ENCODE data around the gene CLCNKA. TPM values are rescaled to one million over a fixed set of nuclear protein-coding genes. Genes with fewer than 3 reads are reported as not detected.
"Not testable (repeated sequence)": the region's sequence is repeated elsewhere in the genome, so short reads cannot be mapped to it uniquely, and the experiment has no call there.

Gene CLCNKA
- total and polyA plus RNA-seq, 2 donors: 0.09 TPM; not detected in 1

DNA sequence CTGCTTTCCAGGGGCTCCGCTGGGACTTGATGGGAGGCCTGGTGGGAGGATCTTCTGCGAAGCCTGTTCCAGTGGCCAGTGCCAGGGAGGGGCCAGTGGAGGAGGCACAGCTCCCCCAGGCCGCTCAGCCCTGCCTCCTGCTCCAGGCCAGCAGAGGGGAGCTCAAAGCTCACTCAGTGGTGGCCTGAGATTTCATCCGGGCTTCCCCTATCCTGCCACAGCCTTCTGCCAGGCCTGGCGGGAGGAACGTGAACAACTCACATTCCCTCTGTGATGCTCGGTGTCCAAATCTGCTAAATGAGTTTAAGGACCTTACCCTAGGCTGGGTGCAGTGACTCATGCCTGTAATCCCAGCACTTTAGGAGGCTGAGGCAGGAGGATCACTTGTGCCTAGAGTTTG, 25.0 kb downstream of the CLCNKA start:
- Histone ChIP-seq H3K36me3 (ENCODE audit: insufficient read depth) (no peaks in the 10 kb centered on the region), H3K27ac (ENCODE audit: low read depth) (no peak overlapping the region), H3K4me3 (ENCODE audit: low read depth, low read length) (no peak overlapping the region), H3K4me1 (ENCODE audit: insufficient read depth) (no peaks in the 10 kb centered on the region)
- 68% methylated on average over 7 of the region's 7 CpGs for WGBS
- no peak for DNase-seq (ENCODE audit: extremely low spot score)

DNA sequence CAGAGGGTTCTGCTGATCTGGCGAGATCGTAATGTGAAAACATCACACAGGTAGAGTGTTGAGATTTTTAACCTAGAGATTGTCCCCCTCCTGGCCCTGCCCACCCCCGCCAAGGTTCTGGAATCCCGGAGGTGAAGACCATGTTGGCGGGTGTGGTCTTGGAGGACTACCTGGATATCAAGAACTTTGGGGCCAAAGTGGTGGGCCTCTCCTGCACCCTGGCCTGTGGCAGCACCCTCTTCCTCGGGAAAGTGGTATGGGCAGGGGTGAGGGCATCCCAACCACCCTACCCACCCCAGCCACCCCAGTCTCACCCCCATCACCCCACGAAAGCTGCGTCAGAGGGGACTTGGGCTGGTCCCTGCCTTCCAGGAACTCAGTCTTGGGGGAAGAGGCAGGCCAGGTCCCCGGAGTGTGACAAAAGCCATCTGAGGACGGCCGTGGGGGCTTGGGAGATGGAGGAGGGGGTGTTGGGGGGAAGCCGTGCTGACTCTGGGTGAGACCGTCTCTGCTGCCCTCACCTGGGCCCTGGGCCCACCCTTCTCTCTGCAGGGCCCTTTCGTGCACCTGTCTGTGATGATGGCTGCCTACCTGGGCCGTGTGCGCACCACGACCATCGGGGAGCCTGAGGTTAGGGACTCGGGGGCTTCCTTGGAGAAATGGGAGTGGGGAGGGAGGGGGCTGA, 26.1 kb downstream of the CLCNKA start:
- Histone ChIP-seq H3K27ac (ENCODE audit: low read depth) (no peak overlapping the region), H3K4me1 (ENCODE audit: insufficient read depth) (no peaks in the 10 kb centered on the region), H3K4me3 (ENCODE audit: low read depth, low read length) (no peak overlapping the region), H3K36me3 (ENCODE audit: insufficient read depth) (no peaks in the 10 kb centered on the region)
- DNase-seq (ENCODE audit: extremely low spot score): no peak
- 72% methylated on average over 19 of the region's 19 CpGs for WGBS

DNA sequence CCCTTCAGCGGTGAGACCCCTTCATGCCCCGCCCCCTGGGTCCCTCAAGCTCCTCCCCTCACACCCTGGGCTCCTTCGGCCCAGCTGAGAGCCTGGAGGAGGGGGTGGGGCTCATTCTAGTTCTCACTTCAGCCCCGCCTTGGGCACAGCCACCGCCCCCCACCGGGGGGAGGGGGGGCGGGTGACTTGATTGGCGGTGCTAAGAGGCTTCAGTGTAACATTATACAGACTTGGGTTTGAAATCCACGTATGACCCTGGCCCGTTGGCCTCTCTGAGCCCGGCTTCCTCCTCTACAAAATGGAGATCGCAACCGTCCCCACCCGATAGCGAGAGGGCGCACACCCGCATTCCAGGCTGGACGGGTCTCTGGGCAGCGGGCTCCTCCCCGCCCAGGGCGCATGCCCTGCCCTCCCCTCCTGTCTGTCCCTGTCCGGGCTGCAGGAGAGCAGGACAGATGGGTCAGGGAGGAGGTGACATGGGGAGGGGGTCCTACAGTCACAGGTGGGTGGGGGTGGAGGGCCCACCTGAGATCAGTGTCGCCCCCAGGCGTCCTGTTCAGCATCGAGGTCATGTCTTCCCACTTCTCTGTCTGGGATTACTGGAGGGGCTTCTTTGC, 26.8 kb downstream of the CLCNKA start:
- Histone ChIP-seq H3K27ac (ENCODE audit: low read depth) (no peak overlapping the region), H3K4me3 (ENCODE audit: low read depth, low read length) (peak overlapping the region; percentile 17), H3K36me3 (ENCODE audit: insufficient read depth) (no peaks in the 10 kb centered on the region), H3K4me1 (ENCODE audit: insufficient read depth) (no peaks in the 10 kb centered on the region)
- DNase-seq (ENCODE audit: extremely low spot score): peak; percentile 41
- WGBS: 5% methylated on average over 25 of the region's 25 CpGs

DNA sequence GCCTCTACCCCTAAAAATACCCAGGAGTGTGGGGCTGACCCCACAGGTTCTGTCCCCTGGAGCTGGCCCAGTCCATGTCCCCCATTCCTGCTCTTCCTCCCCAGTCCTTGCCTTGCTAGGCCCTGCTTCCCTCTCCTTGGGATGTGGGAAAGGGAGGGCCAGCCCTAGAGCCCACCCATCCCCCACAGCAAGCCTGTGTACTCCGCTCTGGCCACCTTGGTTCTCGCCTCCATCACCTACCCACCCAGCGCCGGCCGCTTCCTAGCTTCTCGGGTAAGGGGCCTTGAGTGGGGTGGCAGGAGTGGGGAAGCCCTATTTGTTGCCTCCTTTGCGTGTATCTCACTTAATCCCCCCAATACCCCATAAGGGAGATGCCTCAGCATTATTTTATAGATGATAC, 28.5 kb downstream of the CLCNKA start:
- no peak overlapping the region for H3K4me3 ChIP-seq (ENCODE audit: low read depth, low read length)
- no peaks in the 10 kb centered on the region for H3K4me1 ChIP-seq (ENCODE audit: insufficient read depth)
- WGBS: 79% methylated on average over 7 of the region's 7 CpGs
- H3K36me3 ChIP-seq (ENCODE audit: insufficient read depth): no peaks in the 10 kb centered on the region
- no peak overlapping the region for H3K27ac ChIP-seq (ENCODE audit: low read depth)
- DNase-seq (ENCODE audit: extremely low spot score): no peak

DNA sequence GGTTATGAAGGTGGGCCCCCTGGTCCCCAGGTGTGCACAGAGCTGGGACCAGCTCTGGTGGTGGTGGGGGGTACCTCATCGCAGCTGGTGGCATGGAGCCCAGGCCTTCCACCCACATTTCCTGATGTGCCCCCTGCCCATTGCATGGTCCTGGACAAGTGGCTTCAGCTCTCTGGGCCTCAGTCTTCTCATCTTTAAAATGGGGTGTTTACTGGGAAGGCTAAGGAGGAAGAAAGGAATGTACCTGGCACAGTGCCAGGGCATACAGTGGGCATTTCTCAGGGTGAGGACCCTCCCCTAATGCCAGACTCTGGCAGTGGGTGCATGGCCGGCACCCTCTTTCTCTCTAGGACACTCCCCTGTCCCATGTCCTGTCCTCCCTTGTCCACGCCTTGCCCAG, 29.2 kb downstream of the CLCNKA start:
- no peak for DNase-seq (ENCODE audit: extremely low spot score)
- no peaks in the 10 kb centered on the region for H3K4me1 ChIP-seq (ENCODE audit: insufficient read depth)
- 96% methylated on average over 3 of the region's 3 CpGs for WGBS
- no peaks in the 10 kb centered on the region for H3K36me3 ChIP-seq (ENCODE audit: insufficient read depth)
- no peak overlapping the region for H3K4me3 ChIP-seq (ENCODE audit: low read depth, low read length)
- H3K27ac ChIP-seq (ENCODE audit: low read depth): no peak overlapping the region

DNA sequence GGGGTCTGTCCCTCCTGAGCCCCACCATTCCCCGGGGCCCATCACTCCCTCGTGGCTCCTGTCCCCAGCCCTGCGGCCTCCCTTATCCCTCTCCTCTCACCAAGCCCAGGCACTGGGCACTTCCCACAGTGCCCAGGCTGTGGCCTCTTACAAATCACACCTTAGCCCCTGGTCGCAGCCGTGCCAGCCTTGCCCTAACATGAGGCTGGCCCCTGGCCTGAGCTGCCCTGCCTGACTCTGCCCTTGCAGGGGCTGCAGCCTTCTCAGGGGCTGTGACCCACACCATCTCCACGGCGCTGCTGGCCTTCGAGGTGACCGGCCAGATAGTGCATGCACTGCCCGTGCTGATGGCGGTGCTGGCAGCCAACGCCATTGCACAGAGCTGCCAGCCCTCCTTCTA, 30.1 kb downstream of the CLCNKA start:
- not testable (repeated sequence) for H3K36me3 ChIP-seq (ENCODE audit: insufficient read depth); H3K27ac ChIP-seq (ENCODE audit: low read depth); DNase-seq (ENCODE audit: extremely low spot score); H3K4me1 ChIP-seq (ENCODE audit: insufficient read depth); H3K4me3 ChIP-seq (ENCODE audit: low read depth, low read length)
- WGBS: 89% methylated on average over 12 of the region's 12 CpGs

DNA sequence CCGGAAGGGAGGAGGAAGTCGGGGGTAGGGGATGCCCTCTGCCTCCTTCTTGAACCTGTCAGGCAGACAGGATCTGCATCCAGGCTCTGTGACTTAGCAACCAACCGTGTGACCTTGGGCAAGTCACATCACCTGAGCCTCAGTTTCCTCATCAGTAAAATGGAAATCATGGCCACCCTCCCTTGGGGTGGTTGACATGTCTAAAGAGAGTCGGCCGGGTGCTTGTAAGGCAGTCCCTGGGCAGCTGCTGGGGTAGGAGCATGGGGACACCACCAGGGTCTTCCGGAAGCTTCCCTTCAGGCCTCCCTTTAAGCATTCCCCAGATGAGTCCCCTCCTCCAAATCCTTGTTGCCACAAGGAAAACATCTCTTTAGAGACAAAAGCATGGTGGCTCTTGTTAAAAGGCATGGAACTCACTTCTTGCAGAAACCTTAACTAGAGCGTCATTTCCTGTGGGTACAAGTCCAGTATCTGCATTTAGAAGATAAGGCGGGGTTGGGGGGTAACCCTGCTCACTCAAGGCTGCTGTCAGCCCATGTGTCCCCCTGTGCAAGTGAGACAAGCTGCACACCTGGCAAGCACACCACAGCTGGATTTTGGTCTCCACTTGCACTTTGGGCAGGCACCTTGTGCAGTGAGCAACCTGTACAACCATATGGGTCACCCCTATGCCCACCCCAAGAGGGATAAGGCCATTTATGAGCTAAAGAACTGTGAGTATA, 32.1 kb downstream of the CLCNKA start:
- WGBS: 70% methylated on average over 8 of the region's 8 CpGs
- no peak for DNase-seq (ENCODE audit: extremely low spot score)

DNA sequence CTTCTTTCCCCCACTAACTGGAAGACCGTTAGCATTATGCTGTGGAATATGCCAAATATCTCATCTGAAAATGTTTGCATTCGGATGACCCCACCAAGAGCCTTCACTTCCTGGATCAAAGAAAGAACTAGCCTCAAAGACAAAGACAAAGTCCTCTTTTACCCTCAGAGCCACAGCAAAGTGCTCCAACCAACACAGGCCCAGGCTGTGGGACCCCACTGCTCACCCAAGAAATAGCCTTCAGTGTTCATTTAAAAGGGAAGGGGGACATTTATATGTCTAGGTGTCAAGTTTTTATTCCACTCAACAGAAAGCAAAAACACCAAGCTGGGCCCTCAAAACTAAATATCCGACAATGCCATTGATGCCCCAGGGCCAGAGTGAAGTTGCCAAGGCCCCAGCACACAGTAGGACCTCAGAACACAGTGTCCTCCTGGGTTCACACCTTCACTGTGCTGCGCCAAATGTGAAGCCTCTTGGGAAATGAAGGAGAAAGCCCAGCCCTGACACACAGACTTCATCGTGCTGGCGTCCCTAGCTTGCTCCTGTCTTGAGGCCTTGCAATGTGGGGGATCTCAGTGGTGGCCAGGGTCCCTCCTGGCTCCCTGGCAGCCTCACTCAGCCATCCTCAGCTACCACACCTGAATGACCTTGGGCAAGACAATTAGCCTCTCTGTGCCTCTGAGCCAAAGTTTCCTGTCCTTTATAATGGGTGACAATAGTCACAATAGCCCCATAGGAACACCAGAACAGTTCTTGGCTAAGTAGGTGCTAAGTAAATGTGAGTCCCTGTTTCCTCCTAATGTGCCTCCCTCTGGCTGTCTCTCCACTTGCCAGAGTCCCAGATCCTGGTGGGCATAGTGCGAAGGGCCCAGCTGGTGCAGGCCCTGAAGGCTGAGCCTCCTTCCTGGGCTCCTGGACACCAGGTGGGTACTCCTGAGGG, 33.0 kb downstream of the CLCNKA start:
- H3K36me3 ChIP-seq (ENCODE audit: insufficient read depth): no peaks in the 10 kb centered on the region
- 77% methylated on average over 7 of the region's 7 CpGs for WGBS
- H3K27ac ChIP-seq (ENCODE audit: low read depth): no peak overlapping the region
- DNase-seq (ENCODE audit: extremely low spot score): no peak
- H3K4me3 ChIP-seq (ENCODE audit: low read depth, low read length): no peak overlapping the region
- H3K4me1 ChIP-seq (ENCODE audit: insufficient read depth): no peaks in the 10 kb centered on the region

More for the DNA sequence above, 32.1 kb downstream of the CLCNKA start:
- H3K27ac ChIP-seq (ENCODE audit: low read depth): no peak overlapping the region
- no peaks in the 10 kb centered on the region for H3K4me1 ChIP-seq (ENCODE audit: insufficient read depth)
- H3K4me3 ChIP-seq (ENCODE audit: low read depth, low read length): no peak overlapping the region
- H3K36me3 ChIP-seq (ENCODE audit: insufficient read depth): no peaks in the 10 kb centered on the region

DNA sequence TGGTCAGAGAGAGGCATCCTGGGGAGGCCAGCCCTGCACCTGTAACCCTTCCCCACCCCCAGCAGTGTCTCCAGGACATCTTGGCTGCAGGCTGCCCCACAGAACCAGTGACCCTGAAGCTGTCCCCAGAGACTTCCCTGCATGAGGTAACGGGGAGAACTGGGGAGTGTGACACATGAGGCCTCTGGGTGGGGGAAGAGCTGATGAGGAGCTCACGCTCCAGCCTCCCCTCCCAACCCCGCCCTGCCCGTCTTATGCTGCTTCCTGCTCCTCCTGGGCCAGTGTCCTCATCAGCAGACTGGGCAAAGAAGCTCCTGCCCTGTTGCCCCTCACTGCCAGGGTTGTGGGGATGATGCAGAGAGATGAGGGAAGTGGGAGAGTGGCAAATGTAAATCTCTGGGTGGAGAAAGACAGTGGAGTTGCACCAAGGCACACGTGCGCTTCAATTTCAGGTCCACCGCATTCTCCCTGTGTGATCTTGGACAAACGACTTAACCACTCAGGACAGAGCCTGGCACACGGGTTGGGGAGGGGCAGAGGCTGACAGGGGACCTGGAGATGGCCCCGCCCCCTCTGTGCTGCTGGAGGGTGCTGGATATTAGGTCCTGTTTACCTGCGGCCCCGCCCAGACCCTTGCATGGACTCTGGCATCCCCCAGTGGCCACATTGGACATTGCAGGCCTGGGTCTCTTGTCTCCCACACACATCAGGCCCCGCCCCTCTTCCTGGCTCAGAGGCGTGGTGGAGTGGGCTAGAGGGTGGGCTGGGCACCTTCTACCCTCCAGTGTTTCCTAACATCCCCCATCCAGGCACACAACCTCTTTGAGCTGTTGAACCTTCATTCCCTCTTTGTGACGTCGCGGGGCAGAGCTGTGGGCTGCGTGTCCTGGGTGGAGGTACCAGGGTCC, 34.0 kb downstream of the CLCNKA start:
- Histone ChIP-seq H3K4me3 (ENCODE audit: low read depth, low read length) (no peak overlapping the region), H3K27ac (ENCODE audit: low read depth) (no peak overlapping the region), H3K4me1 (ENCODE audit: insufficient read depth) (no peaks in the 10 kb centered on the region), H3K36me3 (ENCODE audit: insufficient read depth) (no peaks in the 10 kb centered on the region)
- DNase-seq (ENCODE audit: extremely low spot score): peak; percentile 47
- WGBS: 40% methylated on average over 18 of the region's 18 CpGs

DNA sequence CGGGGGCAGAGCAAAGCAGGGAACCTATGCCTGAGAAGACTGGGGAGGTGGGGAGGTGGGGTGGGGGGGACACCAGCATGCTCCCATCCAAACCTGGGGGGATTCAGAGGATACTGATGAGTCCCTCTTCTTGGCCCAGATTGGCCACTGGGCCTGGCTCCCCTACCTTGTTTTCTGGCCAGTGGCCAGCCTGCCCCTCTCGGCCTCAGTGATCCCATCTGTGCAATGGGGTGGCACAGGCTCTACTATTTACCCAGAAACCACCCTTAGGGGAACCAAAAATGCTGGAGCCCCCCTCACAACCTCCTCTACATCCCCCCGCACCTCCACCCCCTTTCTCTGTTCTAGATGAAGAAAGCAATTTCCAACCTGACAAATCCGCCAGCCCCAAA, 34.7 kb downstream of the CLCNKA start:
- not testable (repeated sequence) for H3K4me1 ChIP-seq (ENCODE audit: insufficient read depth); DNase-seq (ENCODE audit: extremely low spot score); H3K27ac ChIP-seq (ENCODE audit: low read depth); H3K4me3 ChIP-seq (ENCODE audit: low read depth, low read length); H3K36me3 ChIP-seq (ENCODE audit: insufficient read depth)
- WGBS: 69% methylated on average over 3 of the region's 4 CpGs

DNA sequence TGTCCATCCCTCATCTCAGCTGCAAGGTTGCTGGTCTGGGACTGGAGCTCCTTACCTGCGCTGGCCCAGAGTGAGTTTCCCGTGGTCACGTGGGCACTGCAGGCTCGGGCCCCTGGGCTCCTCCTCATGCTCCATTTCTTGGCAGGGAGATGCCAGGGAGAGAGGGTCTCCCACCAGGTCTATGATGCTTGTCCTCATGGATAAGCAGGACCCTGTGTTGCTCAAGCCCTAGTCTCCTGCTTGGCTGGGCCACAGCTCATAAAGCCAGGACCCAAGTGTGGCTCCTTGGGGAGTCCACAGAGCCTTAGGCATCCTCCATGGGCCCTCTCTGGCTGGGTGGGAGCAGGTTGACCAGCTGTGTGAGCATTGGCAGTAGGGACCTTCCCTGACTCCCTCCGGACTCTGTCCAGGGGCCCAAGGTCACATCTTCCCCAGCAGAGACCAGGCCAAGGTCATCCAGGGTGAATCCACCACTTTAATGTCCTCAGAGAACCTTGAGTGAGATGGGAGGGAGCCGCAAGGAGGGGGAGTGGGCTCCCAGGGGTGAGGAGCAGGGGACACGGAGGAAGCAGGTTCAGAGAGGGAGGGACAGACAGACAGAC, 35.6 kb downstream of the CLCNKA start:
- WGBS: 78% methylated on average over 7 of the region's 7 CpGs

DNA sequence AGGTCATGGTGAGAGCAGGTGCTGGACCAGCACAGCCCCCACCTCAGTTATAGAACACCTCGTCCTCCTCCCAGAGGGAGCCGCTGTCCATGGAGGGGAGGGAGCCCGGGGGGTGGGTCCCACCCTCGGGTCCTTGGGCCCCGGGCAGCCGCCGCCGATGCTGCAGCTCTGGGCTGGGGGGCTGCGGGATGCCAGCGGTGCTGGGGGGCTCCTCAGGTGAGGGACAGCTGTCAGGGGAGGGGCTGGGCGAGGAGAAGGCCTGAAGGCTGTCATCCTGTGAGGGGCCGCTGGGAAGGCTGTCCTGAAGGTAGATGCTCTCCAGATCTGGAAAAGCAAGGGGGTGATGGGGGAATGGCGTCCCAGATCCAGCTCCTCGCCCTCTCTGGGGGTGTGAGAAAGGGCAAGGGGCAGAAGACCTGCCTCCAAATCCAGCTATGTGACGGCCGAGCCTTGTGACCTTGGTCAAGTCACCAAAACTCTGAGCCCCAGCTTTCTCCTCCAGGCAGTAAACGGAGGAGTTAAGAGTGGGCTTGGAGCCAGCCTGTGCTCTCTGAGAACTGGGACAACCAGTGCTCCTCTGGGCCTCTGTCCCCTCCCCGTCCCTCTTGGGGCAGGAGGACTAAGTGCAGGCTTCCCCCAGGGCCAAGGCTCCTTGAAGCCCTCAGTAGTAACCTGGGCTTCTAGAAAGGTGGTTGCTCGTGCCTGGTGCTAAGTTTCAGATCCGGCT, 36.7 kb downstream of the CLCNKA start:
- not testable (repeated sequence) for H3K4me1 ChIP-seq (ENCODE audit: insufficient read depth); H3K4me3 ChIP-seq (ENCODE audit: low read depth, low read length); H3K27ac ChIP-seq (ENCODE audit: low read depth); DNase-seq (ENCODE audit: extremely low spot score); H3K36me3 ChIP-seq (ENCODE audit: insufficient read depth)
- WGBS: 74% methylated on average over 17 of the region's 20 CpGs

More for the DNA sequence above, 35.6 kb downstream of the CLCNKA start:
- H3K4me3 ChIP-seq (ENCODE audit: low read depth, low read length); H3K4me1 ChIP-seq (ENCODE audit: insufficient read depth); DNase-seq (ENCODE audit: extremely low spot score); H3K27ac ChIP-seq (ENCODE audit: low read depth); H3K36me3 ChIP-seq (ENCODE audit: insufficient read depth): not testable (repeated sequence)

Data from urinary bladder (tissue), 4 donors.